CD1c-positive myeloid dendritic cell (primary cell): ENCODE measurements around the gene CPVL.

Experiments used
- DNase-seq: peaks from one replicate; pipeline ENCODE4 v3.0.0-alpha.2; 2016; ENCODE audit errors: extremely low spot score

The CPVL gene

DNA sequence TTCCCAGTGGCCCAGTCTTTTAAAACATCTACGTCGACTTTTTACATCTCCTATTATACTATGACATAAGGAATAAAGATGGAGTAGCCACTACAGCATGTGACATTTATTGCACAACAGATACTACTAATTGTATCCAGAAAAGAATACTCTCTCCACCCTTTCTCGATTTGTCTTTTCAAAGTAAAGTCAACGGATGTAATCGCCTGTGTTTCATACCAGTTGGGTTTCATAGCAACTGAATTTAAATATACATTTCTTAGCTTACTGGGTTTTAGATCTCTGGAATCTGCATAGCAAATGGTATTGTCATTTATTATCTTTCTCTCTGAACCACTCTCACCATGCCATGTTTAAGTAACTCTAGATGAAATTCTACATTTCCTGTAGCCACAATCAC, 101.8 kb downstream of the CPVL start:
- DNase-seq: no peak

DNA sequence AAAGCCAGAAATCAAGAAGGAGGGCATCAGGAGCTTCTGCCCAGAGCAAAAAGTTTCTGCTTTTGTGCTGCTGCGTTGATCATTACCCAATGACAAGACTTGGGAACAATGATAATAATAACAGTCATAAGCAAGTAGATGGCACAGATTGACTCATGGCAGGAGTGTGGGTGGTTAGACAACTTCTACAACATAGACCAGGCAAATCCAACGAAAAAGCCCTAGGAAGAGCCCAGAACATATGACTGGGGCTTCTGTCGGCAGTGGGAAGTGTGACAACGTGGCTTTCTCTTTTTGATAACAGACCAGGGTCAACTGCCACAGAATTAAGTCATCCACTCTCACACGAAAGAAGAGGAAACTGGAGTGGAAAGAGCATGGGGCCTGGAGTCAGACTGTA, 102.8 kb downstream of the CPVL start:
- DNase-seq: peak; percentile 20

DNA sequence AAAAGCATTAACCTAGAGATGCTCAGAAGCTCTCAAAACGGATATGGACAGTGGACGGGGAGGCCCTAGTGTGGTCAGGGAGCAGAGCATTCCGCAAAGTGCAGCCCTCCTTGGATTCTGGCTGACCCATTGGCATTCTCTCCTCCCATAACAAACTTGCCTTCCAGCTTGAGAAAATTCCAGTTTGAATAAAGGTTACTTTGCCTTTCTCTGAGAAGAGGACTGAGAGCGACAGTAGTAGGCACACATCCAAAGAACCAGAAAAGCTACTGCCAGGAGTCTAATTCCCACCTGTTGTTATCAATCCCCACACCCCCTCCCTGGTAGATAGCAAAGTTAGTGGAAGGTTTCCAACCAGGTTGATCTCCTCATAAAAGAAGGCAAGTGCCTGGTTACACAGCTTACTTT, 103.5 kb downstream of the CPVL start:
- no peak for DNase-seq

DNA sequence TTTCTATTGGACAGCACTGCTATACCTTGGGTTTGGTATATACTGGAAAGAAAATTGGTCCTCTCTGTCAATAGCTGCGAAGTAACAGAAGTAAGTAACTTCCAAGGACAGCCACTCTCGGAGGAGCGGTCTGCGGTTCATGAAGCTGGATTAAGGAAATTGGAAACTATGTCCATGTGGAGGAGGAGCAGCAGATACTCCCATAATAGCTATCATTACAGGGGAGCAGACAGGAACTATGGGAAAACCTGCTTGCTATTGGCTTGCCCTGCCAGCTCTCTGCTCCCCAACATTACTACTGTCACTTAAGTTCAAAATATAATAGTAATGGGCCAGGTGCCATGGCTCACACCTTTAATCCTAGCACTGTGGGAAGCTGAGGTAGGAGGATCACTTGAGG, 104.3 kb downstream of the CPVL start:
- no peak for DNase-seq

DNA sequence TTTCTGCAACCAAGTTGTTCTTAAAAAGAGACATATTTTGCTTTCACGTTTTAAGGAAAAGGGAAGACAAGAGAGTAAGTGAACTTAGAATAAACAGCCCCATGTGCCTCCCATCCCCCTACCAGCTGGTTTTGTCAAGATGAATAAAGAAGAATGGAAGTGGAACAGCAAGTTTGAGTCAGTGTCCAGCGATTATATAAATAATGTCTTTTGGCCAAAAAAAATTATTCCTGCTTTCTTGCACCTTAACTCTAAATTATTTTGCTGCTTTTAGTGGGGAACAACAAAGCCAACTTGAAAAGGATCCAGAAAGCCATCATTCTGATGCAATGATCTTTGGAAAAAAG, 105.8 kb downstream of the CPVL start:
- DNase-seq: no peak

DNA sequence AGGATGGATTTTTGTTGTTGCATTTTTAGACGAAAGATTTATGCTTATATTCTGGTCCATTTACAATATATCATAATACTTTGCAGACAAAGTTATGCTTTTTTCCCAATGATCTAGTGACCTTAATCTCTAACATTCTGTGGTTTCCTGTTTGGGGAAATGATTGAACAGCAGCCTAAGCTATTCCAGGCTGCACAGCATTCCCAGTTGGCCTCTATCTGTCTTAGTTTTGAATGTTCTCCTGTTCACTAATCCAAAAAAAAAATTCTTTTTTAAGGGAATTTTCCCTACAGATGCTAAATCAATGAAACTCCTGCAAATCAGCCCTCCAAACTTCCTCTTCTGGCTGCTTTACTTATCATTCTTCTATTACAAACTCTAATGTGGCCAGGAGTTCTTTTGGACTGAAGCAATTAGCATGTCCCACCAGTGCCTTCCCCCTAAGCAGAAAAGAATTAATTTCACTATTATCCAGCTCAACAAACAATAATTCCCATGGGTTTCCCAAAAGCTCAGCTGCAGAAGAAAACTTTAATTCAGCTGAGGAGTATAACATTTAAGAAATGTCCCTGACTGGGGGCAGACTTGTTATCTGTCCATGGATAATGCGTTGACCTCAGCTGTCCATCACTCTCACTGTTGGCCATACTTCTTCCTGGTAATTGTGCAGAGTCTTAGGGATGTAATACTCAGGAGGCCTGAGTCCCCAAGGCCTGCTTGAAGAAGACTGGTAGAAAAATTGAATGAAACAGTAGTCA, 106.3 kb downstream of the CPVL start:
- DNase-seq: no peak

DNA sequence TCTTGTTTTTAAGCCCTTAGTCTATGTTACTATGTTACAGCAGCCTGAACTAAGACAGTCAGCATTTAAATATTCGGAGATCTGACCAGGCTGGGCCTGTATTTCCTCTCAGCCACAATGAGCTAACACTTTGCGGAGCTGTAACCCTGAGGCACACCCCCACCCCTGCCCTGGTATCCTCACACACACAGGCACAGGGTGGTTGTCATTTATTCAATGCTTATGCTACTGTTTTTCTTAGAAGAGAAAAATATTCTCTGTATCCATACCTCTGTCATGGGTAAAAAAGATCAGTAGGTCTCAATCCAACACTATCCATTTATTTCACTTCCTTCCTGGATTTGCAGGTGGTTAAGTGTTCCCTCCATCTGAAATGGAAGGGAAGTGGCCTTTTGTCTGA, 107.9 kb downstream of the CPVL start:
- no peak for DNase-seq

DNA sequence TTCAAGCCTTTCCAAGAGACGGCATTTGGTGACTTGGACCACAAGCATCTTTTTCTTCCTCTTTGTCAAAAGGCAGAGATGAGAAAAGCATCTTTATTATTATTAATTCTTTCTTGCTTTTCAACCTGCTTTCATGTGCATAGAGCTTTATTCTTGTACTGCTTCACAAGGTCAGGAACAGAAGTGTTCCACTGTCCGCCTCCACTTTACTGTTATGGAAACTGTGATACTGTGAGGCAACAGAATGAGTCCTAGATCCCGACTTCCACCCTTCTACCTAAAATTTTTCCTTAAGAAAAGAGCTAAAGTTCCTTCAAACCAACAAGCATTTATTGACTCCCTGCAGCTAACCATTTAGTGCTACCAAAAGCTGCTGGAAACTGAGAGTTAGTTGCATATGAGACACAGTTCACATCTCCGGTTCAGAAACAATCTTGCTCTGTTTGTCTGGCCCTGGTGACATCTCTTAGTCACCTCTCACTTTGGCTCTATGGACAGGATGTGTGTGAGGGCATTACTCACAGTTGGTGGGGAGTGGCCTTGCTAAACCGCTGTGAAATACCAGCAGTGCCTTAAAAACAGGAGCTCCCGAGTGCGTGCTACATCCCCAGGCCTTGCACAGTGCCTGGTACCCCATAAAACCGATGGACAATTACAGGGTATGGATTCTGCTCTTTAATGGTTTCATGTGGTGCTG, 111.1 kb downstream of the CPVL start:
- no peak for DNase-seq

DNA sequence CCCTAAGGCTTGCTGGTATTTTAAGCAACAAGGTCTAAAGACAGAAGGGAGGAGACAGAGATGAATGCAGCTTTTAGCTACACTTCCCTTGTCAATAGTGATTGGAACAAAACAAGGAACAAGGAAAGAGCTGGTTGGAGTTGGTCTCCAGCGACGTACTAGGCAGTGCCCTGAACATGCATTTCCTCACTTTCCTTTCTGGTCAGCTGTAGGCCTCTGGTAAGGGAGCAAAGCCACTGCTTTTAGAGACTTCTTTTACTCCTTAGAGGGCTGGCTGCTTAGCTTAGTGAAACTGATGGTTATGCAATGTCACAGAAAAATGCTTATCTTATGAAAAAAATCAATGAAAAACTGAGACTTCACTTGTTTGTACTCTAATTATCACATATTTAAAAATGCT, 112.8 kb downstream of the CPVL start:
- DNase-seq: no peak

DNA sequence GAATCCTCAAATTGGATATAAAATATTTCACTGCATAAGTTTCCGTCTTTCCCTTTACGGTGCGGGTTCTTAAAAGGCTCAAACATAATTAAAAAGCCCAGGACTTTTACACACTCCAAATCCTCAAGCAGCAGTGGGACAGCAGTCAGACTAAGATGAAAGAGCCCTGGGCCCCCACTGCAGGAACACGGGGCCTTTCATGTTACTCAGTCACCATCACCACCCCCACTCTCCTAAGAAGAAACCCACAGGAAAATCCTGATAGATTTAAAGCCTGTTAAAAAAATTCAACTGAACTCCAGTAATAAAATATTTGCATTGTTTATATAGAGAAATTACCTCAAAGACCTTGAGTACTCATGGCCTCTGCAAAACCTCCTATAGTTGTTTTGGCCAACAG, 114.2 kb downstream of the CPVL start:
- DNase-seq: no peak

DNA sequence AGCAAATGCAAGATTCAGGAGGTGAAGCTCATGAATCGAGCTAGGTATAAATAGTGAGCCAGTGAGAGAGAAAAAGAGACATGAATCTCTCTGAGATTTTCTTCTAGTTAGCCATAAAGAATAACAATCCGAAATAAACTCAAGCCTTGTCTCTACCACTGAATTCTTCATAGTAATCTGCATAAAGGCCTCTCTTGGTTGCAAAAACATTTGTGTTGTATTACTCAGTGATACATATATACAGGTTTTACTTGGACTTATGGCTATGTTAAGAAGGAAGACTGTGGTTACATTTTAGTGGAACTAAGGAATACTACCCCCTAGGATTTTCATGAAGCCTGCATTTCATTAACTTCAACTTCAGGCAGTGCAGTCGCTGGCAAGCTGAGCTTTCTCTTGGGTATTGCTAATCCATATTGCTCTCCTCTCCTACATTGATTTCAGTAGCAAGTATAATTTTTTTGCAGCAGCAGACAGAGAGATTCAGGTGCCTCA, 115.5 kb downstream of the CPVL start:
- no peak for DNase-seq

DNA sequence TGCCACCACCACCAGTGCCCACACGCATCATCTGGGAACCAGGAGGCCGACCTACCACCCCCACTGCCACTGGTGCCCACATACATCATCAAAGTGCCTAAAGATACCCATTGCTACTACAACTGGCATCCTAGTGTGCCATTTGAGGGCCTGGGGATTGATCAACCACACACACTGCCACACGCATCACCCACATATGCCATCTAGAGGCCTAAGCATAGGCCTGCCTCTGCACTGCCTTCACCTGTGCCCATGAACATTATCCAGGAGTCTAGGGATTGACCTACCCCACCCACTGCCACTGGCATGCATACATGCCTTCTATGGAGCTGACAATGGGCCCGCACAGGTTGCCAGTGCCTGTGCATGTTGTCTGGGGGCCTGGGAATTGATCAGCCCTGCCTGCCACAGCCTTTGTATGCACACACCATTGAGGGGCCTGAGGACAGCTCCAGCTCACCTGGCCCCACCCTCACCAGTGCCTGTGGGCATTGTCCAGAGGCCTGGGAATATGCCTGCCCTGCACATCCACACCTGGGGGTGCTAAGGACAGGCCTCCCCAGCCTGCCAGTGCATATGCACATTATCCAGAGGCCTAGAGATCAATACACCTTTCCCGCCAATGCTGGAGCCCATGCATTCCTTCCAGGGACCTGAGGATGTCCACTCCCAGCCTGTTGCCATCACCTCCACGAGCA, 123.9 kb downstream of the CPVL start:
- DNase-seq: no peak

DNA sequence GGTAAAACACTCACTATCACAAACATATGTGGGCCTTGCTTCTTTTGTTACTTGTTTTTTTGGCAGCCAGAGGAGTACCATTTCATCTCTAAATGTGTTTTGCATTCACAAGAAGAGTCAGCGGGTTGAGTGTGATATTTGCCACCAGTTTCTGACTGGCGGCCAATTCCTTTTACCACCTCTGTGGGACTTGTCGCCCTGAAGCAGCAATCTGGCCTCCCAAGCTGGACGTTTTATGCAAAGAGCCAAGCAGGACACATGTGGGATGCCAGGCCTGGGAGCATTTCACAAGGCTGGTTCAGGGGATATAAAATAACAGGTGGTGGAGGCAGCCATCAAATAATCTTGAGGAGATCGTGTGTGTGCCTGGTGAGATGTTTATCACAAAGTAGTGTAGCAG, 126.4 kb downstream of the CPVL start:
- DNase-seq: no peak

DNA sequence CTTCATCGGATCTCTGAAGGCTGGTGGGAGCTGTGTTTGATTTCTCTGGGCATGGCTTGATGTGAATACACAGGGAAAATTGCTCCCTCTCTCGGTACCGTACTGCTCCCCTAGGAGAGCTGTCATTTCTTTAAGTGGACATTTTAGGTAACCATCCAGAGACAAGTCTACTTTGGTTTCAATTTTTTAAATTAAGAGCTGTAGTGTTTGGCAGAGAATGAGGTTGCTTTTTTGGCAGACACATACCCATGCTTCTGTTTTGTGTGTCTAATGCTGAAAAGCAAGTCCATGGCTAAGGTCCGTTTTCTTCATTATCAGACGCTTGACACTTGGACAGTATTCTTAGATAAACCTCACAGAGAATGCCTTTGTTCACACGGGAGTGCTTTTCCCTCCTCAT, 127.0 kb downstream of the CPVL start:
- DNase-seq: no peak

DNA sequence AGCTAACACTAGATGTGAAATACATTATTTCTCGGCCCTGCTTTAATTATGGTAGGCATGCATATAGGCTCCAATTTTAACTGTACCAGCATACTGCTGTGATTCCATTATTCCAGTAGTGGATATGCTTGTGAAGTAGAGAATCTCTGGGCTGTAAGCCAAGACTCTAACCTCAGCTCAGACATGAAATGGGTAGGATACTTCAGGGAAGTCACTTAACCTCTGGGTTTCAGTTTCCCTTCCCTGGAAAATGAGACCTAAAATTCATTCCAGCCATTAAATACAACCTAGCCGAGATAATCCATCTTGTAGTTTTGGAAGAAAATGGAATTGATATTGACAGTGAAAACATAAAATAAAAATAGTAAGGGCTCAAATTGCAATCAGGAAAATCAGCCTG, 128.6 kb downstream of the CPVL start:
- DNase-seq: no peak

DNA sequence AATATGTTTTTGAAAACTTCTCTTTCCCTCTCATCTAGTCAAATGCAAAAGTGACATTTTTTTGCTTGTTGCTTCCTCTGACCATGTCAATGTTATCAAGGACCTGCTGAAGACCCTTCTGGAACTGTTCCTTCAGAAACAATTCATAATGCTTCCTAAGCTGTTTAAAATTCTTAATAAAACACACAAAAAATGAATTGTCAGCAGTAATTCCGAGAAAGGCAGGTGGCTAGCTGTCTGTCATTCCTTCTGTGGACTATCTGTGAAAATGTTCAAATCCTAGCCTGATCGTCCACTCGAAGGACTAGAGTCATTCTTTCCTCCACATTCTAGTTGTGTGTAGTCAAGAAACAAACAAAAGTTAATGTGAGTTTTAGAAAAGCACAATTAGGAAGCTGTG, 131.6 kb downstream of the CPVL start:
- no peak for DNase-seq

DNA sequence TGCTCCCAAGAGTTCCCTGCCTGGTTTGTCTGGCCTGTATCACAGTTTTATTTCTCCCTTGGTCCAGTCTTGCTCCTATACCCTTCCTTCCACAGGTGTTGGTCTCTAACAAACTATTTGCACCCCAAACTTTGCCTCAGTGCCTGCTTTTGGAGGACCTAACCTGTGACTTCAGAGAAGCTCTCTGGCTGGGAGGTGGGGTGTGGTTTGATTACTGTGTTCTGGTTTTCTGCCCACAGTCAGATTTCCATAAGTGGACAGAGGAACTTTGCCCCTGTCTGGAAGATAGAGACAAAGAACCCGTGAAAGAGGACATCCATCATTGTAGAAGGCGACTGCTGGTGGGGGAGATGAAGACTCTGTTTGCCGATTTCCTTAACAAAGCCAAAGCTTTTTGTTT, 132.4 kb downstream of the CPVL start:
- DNase-seq: no peak

DNA sequence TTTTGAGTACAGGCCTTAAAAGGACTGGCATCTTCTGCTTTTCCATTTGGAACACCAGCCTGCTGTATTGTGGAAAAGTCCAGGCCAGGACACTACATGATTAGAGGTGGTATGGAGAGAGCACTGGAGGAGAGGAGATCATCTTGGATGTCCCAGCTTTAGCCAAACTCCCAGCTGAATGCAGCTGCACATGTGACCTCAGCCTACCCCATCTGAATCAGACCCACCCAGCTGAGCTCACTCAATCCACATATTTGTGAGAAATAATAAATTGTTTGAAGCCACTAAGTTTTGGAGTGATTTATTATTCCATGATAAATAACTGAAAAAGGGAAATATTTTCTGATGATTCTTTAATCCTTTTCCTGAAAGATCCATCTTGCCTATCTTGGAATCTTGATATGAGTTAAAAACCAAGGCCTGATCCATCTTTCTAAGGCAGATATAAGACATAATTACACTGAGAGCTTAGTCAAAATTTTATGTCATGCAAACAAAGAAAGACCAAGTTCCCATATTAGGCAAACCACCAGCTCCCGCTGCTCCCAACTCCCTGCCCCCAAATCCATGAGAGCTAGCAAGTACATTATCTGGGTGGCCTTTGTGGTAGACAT, 133.1 kb downstream of the CPVL start:
- no peak for DNase-seq

DNA sequence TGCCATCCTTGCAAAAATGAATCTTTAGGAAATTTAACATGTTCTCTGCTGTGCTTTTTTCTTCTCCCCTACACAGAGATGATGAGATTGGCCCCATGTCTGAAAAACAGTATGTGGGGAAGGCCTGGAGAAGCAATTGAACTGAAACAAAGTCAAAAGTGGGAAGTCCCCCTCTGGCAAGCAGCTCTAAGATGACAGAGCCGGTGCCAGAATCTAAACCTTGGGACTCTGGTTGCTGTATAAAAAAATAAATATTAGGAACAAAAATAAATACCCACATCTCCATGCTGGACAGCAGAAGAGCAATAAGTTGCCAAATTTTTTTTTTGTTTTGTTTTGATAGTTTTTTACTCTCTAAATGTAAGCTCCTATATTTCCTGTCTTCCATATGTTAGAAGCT, 136.4 kb downstream of the CPVL start:
- no peak for DNase-seq

DNA sequence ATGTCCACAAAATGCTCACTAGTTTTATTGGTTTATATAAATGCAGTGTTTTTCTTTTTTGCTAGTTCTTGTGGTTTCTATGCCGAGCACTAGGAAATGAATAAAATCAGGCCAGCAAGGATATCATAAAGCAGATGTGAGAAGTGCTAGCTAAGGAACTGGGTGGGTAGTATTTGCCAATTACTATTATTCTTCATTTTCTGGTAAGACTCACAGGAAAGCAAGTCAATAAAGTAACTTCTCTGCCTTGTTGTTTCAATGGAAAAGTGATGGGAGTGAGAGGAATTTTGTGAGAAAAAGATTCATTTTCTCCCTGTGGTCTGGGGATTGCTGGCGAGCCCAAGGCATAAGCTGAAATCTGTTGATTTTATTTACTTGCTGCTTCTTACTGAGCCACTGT, 137.7 kb downstream of the CPVL start:
- DNase-seq: no peak

DNA sequence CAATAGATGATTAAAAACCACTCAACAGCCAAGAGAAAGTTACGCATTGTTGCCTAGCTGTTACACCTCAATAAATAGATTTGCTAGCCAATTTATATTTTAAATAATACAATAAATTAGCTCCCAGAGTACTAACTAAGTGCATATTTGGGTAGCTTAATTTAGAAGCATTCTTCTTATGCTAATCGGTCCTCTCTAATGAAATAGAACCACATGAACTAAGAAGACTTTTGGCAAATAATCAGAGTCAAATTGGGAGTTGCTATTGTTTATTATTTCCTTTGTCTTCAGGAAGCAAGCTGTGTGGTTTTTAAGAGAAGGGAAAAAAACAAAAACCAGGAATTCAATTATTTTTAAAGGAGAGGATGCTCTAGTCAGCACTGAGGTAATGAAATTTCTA, 139.2 kb downstream of the CPVL start:
- DNase-seq: no peak

DNA sequence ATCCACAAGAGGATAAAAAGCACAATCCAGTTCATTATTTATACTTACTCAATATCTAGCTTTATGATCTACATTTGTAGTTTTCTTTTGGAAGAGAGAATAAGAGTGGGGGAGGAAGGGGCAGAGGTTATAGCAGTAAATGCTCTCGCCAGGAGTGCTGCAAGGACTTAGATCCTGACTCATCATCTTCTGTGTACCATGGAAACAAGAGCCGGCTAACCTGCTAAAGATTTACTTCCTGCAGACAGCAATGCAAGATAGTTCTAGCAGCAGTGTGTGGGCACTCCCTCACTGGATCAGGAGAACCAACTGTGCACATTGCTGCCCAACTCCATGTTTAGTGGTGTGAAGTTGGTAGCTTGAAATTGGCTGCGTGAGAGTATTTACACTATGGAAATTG, 140.5 kb downstream of the CPVL start:
- no peak for DNase-seq

DNA sequence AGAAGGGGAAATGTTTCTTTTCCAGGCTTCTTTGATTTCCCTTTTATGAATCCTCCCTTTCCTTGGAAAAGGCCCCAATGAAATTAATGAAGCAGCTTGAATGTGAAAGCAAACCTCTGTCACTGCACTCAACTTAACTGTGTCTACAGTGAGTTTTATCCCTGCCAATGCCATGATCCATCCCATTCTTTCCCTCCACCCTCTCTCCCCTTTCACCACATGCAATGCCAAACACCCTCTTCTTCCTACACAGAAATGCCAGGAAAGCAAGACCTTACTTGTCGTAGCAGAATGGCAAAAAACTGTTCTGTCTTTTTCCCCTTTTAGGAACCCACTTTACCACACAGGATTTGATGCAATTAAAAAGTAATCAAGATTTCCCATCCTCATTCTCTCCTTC, 140.9 kb downstream of the CPVL start:
- DNase-seq: no peak
